Tibial nerve (tissue), 4 donors: ENCODE measurements around the gene PHKG1. TPM values are rescaled to one million over a fixed set of nuclear protein-coding genes. Genes with fewer than 3 reads are reported as not detected.

Experiments used
- DNase-seq, 2 donors: peaks; one replicate each; pipeline ENCODE4 v3.0.0-alpha.2; 2019; ENCODE audit warnings: low spot score in 2 of 2
- H3K27ac ChIP-seq, 4 donors: fragments of 200-600 bp; sonication (generic) in 3 of 4; one replicate each; pipeline ENCODE4 v1.5.1; 2017 to 2019; ENCODE audit warnings: mild to moderate bottlenecking in 1 of 4
- H3K27me3 ChIP-seq, 2 donors: fragments of 200-600 bp; sonication (generic) in 1 of 2; one replicate each; pipeline versions ENCODE4 v1.5.1 to v1.6.0; 2017 to 2019
- H3K36me3 ChIP-seq, 3 donors: fragments of 200-600 bp; sonication (generic); one replicate each; pipeline ENCODE4 v1.5.1; 2018 to 2019
- H3K4me1 ChIP-seq, 4 donors: fragments of 200-600 bp; sonication (generic) in 3 of 4; one replicate each; pipeline ENCODE4 v1.5.1; 2017 to 2019
- H3K4me3 ChIP-seq, 4 donors: fragments of 200-600 bp; sonication (generic) in 3 of 4; one replicate each; pipeline ENCODE4 v1.5.1; 2017 to 2019; ENCODE audit warnings: mild to moderate bottlenecking in 1 of 4, moderate library complexity in 1 of 4
- H3K9me3 ChIP-seq, 4 donors: fragments of 200-600 bp; sonication (generic) in 3 of 4; one replicate each; pipeline ENCODE4 v1.5.1; 2017 to 2019
- CTCF ChIP-seq, 5 experiments: fragments of 200-600 bp in 3 of 5; fragments of 450-650 bp in 2 of 5; sonication (generic) in 3 of 5; IDR thresholded peaks; one replicate each; pipeline ENCODE4 v1.5.1; 2016 to 2019; ENCODE audit warnings: antibody characterized with exemption in 5 of 5, mild to moderate bottlenecking in 3 of 5, moderate library complexity in 2 of 5
- EP300 ChIP-seq, 2 donors: sonication (generic); formaldehyde crosslinking; IDR thresholded peaks; one replicate each; pipeline ENCODE4 v1.6.1; 2017; ENCODE audit warnings: antibody characterized with exemption in 2 of 2, mild to moderate bottlenecking in 1 of 2
- POLR2A ChIP-seq, 2 donors: fragments of 450-650 bp; IDR thresholded peaks; one replicate each; pipeline ENCODE4 v1.6.1; 2017; ENCODE audit warnings: antibody characterized with exemption in 2 of 2, mild to moderate bottlenecking in 2 of 2, moderate library complexity in 2 of 2
- WGBS, 2 donors: methylation state at CpG; one replicate each; pipeline ENCODE4 v1.1.5; 2018; 5-methylcytosine and 5-hydroxymethylcytosine counted together
- small RNA-seq: library from RNA; depleted of rRNA; stranded (forward); fragments of <200 nt; gene quantifications from one replicate; pipeline ENCODE3, GENCODE V24; 2016
- total RNA-seq, 4 donors: library from RNA; depleted of rRNA; stranded (reverse); fragments of >200 nt; gene quantifications; one replicate each; pipeline ENCODE4 v1.1.0, GENCODE V29; 2016

The PHKG1 gene
- total RNA-seq, 4 donors from 2014 or later, result 0.39 to 4.2 (median 1.3) TPM

- TF ChIP-seq CTCF (IDR thresholded peaks at IDR 0.05) (no peak), EP300 (IDR thresholded peaks at IDR 0.05) (no peak), POLR2A (IDR thresholded peaks at IDR 0.05) (no peak)
- H3K27ac ChIP-seq, result no peak overlapping the region
- no peaks in the 10 kb centered on the region for H3K27me3 ChIP-seq
- H3K4me3 ChIP-seq, result no peak overlapping the region
- peaks cover 0 to 7% (median 3%) of the 10 kb centered on the region in 4 donors for H3K4me1 ChIP-seq
- no peaks in the 10 kb centered on the region for H3K9me3 ChIP-seq
- peaks cover 0 to 38% (median 0%) of the 10 kb centered on the region in 3 donors for H3K36me3 ChIP-seq
- WGBS, 2 donors, result 90 to 91% methylated on average over 8 of the region's 8 CpGs
- no peak for DNase-seq
Observed at GRCh38 chr7:56030340-56030739, 62.4 kb downstream of the PHKG1 start.

Small RNA genes within 50 kb of the gene (small RNA-seq; reads per million reads assigned to genes)
- gene SNORA15 (not detected), gene SNORA22B (not detected)

Other genes starting within 250 kb of the PHKG1 start
- gene SEPTIN14, start 230.2 kb downstream of the PHKG1 start, total RNA-seq, result not detected
- 1 to 10 TPM; 3.0 to 7.3 (median 3.7) TPM for gene ZNF713, start 205.5 kb downstream of the PHKG1 start, total RNA-seq
- gene MRPS17, start 141.1 kb downstream of the PHKG1 start, total RNA-seq, result 1 to 10 TPM; 2.2 to 7.5 (median 3.8) TPM
- 10 to 100 TPM; 54.4 to 61.0 (median 59.0) TPM for gene NIPSNAP2, start 128.4 kb downstream of the PHKG1 start, total RNA-seq
- 10 to 100 TPM; 14.9 to 39.8 (median 25.1) TPM for gene PSPH, start 41.5 kb downstream of the PHKG1 start, total RNA-seq
- 10 to 100 TPM; 60.0 to 99.0 (median 77.9) TPM for gene CCT6A, start 41.2 kb downstream of the PHKG1 start, total RNA-seq
- gene SUMF2, start 28.7 kb downstream of the PHKG1 start, total RNA-seq, result 100 to 1,000 TPM in 3 of 4 donors, 10 to 100 TPM in 1; 99.4 to 162 (median 132) TPM
- gene CHCHD2, start 13.5 kb upstream of the PHKG1 start, total RNA-seq, result 100 to 1,000 TPM; 286 to 417 (median 326) TPM
- not detected for gene NUPR2, start 23.5 kb upstream of the PHKG1 start, total RNA-seq